ENCODE results near the gene FBXO28. TPM values are rescaled to one million over a fixed set of nuclear protein-coding genes. Genes with fewer than 3 reads are reported as not detected.

The FBXO28 gene
- total RNA-seq, 2 donors from 2014 or later: 20.7 to 41.9 TPM

- Histone ChIP-seq H3K27ac (peak overlapping the region; percentile 82 to 91), H3K9me3 (no peaks in the 10 kb centered on the region), H3K4me3 (peak overlapping the region; percentile 84), H3K4me1 (ENCODE audit: control insufficient read depth in 1 of 2, low read depth in 2 of 2) (peaks cover 14 to 23% of the 10 kb centered on the region in 2 donors), H3K27me3 (replicated peaks; ENCODE audit: insufficient read depth) (no peaks in the 10 kb centered on the region), H3K36me3 (no peaks in the 10 kb centered on the region)
- no peak for TF ChIP-seq CTCF (IDR thresholded peaks at IDR 0.05)
- DNase-seq (ENCODE audit: low spot score) (no peak), ATAC-seq (ENCODE audit: insufficient number of reproducible peaks, low FRiP score, low read depth) (no peak)
These were observed 870 bp downstream of the FBXO28 start for GRCh38 chr1:224114787-224115175.

- TF ChIP-seq CTCF (IDR thresholded peaks at IDR 0.05): peak; percentile 54
- Histone ChIP-seq H3K9me3 (no peaks in the 10 kb centered on the region), H3K4me3 (no peak overlapping the region), H3K36me3 (no peaks in the 10 kb centered on the region), H3K27ac (no peak overlapping the region), H3K4me1 (ENCODE audit: control insufficient read depth in 1 of 2, low read depth in 2 of 2) (peaks cover 14 to 23% of the 10 kb centered on the region in 2 donors), H3K27me3 (replicated peaks; ENCODE audit: insufficient read depth) (no peaks in the 10 kb centered on the region)
- ATAC-seq (ENCODE audit: insufficient number of reproducible peaks, low FRiP score, low read depth) (no peak), DNase-seq (ENCODE audit: low spot score) (no peak)
These were observed 2.2 kb downstream of the FBXO28 start for GRCh38 chr1:224116131-224116530.

- H3K4me1 ChIP-seq (ENCODE audit: control insufficient read depth in 1 of 2, low read depth in 2 of 2): peaks cover 14 to 23% of the 10 kb centered on the region in 2 donors
- no peak for TF ChIP-seq CTCF (IDR thresholded peaks at IDR 0.05)
- DNase-seq (ENCODE audit: low spot score): no peak
- no peak overlapping the region for H3K4me3 ChIP-seq
- H3K9me3 ChIP-seq: no peaks in the 10 kb centered on the region
- no peaks in the 10 kb centered on the region for H3K36me3 ChIP-seq
- no peak for ATAC-seq (ENCODE audit: insufficient number of reproducible peaks, low FRiP score, low read depth)
- no peaks in the 10 kb centered on the region for H3K27me3 ChIP-seq (replicated peaks; ENCODE audit: insufficient read depth)
- H3K27ac ChIP-seq: no peak overlapping the region
These were observed 4.8 kb downstream of the FBXO28 start for GRCh38 chr1:224118688-224119087.

- H3K4me1 ChIP-seq (ENCODE audit: control insufficient read depth in 1 of 2, low read depth in 2 of 2): no peaks in the 10 kb centered on the region
- H3K27ac ChIP-seq: no peak overlapping the region
- H3K9me3 ChIP-seq: no peaks in the 10 kb centered on the region
- no peak for TF ChIP-seq CTCF (IDR thresholded peaks at IDR 0.05)
- H3K36me3 ChIP-seq: no peaks in the 10 kb centered on the region
- no peak overlapping the region for H3K4me3 ChIP-seq
- DNase-seq (ENCODE audit: low spot score) (no peak), ATAC-seq (ENCODE audit: insufficient number of reproducible peaks, low FRiP score, low read depth) (no peak)
- no peaks in the 10 kb centered on the region for H3K27me3 ChIP-seq (replicated peaks; ENCODE audit: insufficient read depth)
These were observed 9.2 kb downstream of the FBXO28 start for GRCh38 chr1:224123136-224123535.

- no peaks in the 10 kb centered on the region for H3K9me3 ChIP-seq
- no peak for TF ChIP-seq CTCF (IDR thresholded peaks at IDR 0.05)
- H3K27ac ChIP-seq: no peak overlapping the region
- ATAC-seq (ENCODE audit: insufficient number of reproducible peaks, low FRiP score, low read depth) (no peak), DNase-seq (ENCODE audit: low spot score) (no peak)
- no peaks in the 10 kb centered on the region for H3K4me1 ChIP-seq (ENCODE audit: control insufficient read depth in 1 of 2, low read depth in 2 of 2)
- H3K4me3 ChIP-seq: no peak overlapping the region
- no peaks in the 10 kb centered on the region for H3K36me3 ChIP-seq
- no peaks in the 10 kb centered on the region for H3K27me3 ChIP-seq (replicated peaks; ENCODE audit: insufficient read depth)
These were observed 10.3 kb downstream of the FBXO28 start for GRCh38 chr1:224124220-224124619.

Data from thoracic aorta (tissue), 2 donors.